Choroid plexus epithelial cell (primary cell): ENCODE measurements around the gene SPDYE16.
"Not testable (repeated sequence)": the region's sequence is repeated elsewhere in the genome, so short reads cannot be mapped to it uniquely, and the experiment has no call there.

Experiments used
- DNase-seq: peaks from one replicate; pipeline ENCODE4 v3.0.0-alpha.2; 2010; ENCODE audit warnings: low read depth
- H3K4me3 ChIP-seq: 2 replicates; pipeline ENCODE4 v1.5.1; 2011; ENCODE audit warnings: low read depth, mild to moderate bottlenecking, control low read depth, low read length, moderate library complexity
- TF ChIP-seq, protein P1 (sequence below): conservative IDR thresholded peaks from 2 replicates; pipeline ENCODE4 v1.5.1; 2011; ENCODE audit warnings: low read depth, mild to moderate bottlenecking, control low read depth, inconsistent platforms, low read length, moderate library complexity

The SPDYE16 gene

DNA sequence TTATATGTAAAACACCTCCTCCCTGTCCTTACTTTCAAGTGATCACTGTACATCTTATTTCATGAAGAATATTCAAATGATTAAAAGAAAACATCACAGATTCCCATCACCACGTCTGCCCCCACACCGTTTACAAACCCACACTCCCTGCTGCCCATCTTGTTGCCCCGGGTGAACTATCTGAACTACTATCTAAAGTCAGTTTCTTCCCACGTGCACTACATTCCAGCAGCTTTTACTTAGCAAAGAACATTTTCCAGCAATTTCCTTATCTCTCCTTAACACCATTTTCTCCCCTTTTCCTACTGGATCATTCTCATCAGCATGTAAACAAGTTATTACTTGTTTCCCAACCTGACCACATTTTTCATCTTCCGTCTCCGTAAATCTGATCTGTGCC lies 16.6 kb upstream of the SPDYE16 start:
- not testable (repeated sequence) for H3K4me3 ChIP-seq, DNase-seq

DNA sequence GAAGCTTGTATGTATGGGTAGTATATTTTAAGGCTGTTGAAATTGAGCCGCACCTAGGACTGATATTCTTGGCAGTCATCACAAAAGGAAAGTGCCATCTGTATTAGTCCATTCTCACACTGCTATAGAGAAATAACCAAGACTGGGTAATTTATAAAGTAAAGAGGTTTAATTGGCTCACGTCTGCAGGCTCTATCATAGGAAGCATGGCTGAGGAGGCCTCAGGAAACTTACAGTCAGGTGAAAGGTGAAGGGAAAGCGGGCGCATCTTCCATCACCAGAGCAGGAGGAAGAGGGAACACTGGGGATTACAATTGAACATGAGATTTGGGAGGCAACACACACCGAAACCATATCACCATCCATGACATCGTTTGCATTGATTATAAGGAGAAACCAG lies 8.9 kb upstream of the SPDYE16 start:
- not testable (repeated sequence) for DNase-seq, H3K4me3 ChIP-seq

DNA sequence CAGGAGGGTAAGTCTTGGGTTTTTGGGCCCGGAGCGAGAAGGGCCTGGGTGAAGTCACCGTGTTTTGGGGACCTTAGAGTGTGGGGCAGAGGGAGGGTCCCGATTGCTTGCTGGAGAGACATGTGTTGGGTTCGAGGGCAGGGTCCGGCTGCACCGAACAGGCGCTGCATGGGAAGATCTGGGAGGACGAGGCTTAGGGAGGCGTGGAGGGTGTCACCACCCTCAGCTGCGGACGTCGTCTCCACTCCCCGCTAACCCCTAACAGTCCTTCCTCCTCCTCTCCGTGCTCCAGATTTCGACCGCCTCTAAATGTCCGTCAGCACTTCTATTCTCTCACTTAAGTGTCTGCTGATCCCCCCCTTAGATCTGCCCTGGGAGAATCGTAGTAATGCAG lies 6.8 kb upstream of the SPDYE16 start:
- not testable (repeated sequence) for DNase-seq
- H3K4me3 ChIP-seq = peak overlapping the region; percentile 71

DNA sequence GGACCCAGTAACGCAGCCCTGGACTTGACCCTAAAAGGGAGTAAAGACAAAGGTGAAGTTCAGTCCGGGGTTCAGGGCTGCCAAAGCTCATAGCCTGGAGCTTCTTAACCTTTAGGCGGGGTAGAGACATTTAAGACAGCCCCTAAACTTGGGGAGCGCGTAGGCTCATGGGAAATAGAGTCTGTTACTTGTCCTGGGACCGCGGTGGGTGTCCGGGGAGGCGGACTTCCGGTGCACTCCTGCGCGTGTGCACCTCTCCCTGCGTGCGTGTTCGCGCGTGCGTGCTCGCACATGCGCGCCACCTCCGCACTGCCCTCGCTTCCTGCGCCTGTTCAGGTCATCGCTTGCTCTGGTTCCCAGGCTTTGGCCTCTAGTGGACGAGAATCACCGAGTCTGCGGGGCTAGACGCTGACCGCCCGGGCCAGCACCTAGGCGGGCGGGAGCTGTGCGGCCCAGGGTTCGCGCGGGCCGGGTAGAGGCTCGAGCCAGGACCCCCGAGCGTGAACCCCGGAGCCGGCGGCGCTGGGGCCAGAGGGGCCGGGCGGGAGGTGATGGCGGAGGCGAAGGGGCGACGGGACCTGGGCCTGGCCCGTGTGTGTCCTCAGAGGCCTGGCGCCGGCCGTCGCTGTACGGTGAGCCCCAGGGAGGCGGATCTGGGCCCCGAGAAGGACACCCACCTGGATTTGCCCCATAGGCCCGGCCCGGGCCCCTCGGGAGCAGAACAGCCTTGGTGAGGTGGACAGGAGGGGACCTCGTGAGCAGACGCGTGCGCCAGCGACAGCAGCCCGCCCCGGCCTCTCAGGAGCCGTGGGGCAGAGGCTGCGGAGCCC lies 6.1 kb upstream of the SPDYE16 start:
- peak; percentile 92 for DNase-seq
- peak overlapping the region; percentile 71 for H3K4me3 ChIP-seq

DNA sequence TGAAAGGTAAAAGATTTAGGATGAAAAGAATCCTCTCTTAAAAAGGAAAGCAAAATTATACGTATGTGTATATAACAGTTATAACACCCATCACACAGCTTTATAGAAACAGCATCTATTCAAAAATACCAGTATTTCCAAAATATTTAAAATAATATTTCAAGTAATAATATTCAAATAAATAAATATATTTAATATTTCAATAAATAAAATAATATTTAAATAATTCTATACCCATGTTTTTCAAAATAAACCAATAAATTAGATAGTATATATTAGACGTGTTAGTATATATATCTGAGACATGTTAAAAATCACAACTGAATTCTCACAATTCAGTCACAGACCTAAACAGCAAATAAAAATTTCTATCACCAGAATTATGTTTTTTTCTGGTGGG lies 11.5 kb downstream of the SPDYE16 start:
- H3K4me3 ChIP-seq, DNase-seq: not testable (repeated sequence)

DNA sequence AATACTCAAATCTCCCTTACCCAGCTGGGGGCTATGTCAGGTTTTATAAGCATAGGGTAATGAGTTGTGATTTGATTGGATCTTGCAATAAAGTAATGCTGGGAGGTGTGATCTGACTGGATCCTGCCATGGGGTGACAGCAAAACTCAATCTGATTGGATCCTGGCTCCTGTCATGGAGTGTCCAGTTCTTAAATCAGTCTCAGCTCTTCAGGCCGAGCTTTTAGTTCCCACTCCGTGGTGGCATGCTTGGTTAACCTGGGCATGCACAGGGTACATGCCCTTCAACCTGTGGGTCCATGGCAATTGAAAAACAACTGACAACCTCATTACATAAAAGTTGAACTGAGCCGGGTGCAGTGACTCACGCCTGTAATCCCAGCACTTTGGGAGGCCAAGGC lies 16.9 kb downstream of the SPDYE16 start:
- not testable (repeated sequence) for H3K4me3 ChIP-seq, DNase-seq

DNA sequence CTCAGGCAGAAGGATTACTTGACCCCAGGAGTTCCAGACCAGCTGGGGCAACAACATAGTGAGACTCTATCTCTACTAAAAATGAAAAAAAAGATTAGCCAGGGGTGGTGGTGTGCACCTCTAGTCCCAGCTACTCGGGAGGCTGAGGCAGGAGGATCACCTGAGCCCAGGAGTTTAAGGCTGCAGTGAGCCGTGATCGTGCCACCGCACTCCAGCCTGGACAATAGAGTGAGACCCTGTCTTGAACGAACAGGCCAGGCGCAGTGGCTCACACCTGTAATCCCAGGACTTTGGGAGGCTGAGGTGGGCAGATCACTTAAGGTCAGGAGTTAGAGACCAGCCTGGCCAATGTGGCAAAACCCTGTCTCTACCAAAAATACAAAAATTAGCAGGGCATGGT lies 26.2 kb downstream of the SPDYE16 start:
- H3K4me3 ChIP-seq, DNase-seq: not testable (repeated sequence)

DNA sequence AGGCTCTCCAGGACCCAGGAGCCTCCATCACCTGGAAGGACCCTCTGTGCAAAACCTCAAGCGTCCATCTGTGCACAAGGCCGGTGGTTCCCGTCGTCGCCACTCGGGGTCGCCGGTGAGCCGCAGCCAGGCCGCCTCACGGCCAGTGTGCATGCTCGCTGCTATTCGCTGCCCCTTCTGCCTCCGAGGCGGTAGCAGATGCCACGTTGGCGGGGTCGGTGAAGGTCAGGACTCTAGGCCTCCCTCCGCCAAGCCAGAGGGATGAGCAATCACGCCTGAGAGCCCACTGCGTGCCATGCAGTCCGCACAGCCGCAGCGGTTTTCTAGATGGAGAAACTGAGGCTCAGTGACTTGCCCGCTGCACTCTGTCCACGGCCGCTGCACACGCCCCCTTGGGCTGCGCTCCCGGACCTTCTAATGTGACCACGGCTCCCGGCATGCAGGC lies 27.1 kb downstream of the SPDYE16 start:
- DNase-seq = peak; percentile 66
- TF ChIP-seq, protein P1, sequence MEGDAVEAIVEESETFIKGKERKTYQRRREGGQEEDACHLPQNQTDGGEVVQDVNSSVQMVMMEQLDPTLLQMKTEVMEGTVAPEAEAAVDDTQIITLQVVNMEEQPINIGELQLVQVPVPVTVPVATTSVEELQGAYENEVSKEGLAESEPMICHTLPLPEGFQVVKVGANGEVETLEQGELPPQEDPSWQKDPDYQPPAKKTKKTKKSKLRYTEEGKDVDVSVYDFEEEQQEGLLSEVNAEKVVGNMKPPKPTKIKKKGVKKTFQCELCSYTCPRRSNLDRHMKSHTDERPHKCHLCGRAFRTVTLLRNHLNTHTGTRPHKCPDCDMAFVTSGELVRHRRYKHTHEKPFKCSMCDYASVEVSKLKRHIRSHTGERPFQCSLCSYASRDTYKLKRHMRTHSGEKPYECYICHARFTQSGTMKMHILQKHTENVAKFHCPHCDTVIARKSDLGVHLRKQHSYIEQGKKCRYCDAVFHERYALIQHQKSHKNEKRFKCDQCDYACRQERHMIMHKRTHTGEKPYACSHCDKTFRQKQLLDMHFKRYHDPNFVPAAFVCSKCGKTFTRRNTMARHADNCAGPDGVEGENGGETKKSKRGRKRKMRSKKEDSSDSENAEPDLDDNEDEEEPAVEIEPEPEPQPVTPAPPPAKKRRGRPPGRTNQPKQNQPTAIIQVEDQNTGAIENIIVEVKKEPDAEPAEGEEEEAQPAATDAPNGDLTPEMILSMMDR = peak; percentile 96
- peak overlapping the region; percentile 30 for H3K4me3 ChIP-seq

DNA sequence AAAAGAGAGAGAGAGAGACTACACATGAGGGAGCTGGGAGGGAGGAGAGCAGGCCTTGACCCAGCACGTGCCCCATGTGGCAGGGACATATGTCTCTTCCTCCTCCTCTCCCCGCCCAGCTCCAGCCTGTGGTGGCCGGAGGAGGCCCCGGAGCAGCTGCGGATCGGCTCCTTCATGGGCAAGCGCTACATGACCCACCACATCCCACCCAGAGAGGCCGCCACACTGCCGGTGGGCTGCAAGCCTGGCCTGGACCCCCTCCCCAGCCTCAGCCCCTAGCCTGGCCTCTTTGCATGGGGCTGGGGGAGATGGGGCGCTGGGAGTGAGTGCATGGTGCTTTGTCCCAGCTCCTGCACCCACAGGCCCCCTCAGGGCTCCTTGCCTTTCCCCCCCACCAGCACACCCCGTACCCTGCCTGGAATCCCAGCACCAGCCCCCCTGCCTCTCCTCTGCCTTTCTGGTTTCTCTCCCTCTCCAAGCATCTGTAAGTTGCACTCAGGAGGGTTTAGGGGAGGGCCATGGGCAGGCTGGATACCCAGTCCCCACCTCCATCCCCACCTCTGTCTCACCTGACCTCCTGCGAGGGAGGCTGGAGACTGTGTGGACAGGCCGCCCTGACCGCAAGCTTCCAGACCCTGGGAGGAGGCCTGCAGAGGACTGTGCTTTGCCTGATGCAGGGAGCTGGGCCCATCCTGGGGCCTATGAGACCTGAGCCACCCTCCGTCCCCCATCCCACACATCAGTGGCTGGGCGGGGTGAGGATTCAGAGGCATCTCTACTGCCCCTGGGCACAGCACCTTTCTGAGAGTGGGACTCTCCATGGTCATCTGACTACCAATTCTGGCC lies 27.9 kb downstream of the SPDYE16 start:
- TF ChIP-seq, protein P1 = no peak
- DNase-seq = no peak
- H3K4me3 ChIP-seq = no peak overlapping the region

DNA sequence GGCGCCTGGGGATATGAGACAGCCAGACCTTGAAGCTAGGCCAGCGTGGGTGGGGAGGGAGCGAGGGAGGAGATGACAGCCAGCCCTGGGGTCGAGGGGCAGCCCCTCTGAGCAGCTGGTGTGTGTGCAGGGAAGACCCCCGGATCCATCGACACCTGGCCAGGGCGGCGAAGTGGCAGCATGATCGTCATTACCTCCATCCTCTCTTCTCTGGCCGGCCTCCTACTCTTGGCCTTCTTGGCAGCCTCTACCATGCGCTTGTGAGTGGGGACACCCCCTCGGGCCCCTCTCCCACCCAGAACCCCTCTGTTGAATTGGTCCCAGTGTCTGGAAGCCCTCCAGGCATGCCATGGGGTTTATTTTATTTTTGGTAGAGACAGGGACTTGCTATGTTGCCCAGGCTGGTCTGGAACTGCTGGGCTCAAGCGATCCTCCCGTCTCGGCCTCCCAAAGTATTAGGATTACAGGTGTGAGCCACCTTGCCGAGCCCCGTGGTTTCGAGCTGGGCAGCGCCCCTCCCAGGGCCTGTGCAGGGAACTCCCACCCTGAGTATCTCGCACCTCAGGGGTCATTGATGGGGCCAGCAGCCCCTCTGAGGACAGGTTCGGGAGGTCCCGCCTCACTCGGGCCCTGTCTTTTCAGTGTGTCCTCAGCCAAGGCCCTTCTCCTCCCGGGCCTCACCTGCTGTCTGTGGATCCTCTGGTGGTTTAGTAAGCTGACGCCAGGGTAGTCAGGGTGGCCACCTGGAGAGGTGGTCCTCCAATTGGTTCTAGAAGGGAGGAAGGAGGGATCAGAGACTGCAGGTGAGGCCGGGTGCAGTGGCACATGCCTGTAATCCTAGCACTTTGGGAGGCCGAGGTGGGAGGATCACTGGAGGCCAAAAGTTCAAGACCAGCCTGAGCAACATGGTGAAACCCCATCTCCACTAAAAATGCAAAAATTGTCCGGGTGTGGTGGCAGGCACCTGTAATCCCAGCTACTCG lies 29.0 kb downstream of the SPDYE16 start:
- TF ChIP-seq, protein P1 = no peak
- no peak overlapping the region for H3K4me3 ChIP-seq
- DNase-seq = no peak
